GM23248 (cell line): ENCODE results near the gene MAPK10. TPM values are rescaled to one million over a fixed set of nuclear protein-coding genes. Genes with fewer than 3 reads are reported as not detected.

ENCODE experiments used
- DNase-seq: peaks from one replicate; pipeline ENCODE4 v3.0.0-alpha.2; 2015
- H2AFZ ChIP-seq: fragments of 200-600 bp; sonication (generic); 2 replicates; pipeline ENCODE4 v1.6.1; 2016; ENCODE audit warnings: antibody characterized with exemption
- H3F3A ChIP-seq: fragments of 200-600 bp; sonication (generic); 2 replicates; pipeline ENCODE4 v1.6.1; 2016; ENCODE audit warnings: mild to moderate bottlenecking, antibody characterized with exemption, mixed run types; ENCODE audit not compliant: insufficient read depth
- H3K27ac ChIP-seq: fragments of 200-600 bp; sonication (generic); 2 replicates; pipeline ENCODE4 v1.5.1; 2016; ENCODE audit warnings: mild to moderate bottlenecking
- H3K27me3 ChIP-seq: fragments of 200-600 bp; sonication (generic); replicated peaks from 2 replicates; pipeline ENCODE4 v1.6.1; 2016; ENCODE audit warnings: mild to moderate bottlenecking; ENCODE audit not compliant: insufficient read depth
- H3K36me3 ChIP-seq: fragments of 200-600 bp; sonication (generic); 2 replicates; pipeline ENCODE4 v1.6.1; 2016; ENCODE audit warnings: low read depth, mild to moderate bottlenecking
- H3K4me1 ChIP-seq: fragments of 200-600 bp; sonication (generic); 2 replicates; pipeline ENCODE4 v1.6.1; 2016; ENCODE audit warnings: mild to moderate bottlenecking; ENCODE audit not compliant: insufficient read depth
- H3K4me2 ChIP-seq: fragments of 200-600 bp; sonication (generic); one replicate; pipeline ENCODE4 v1.6.1; 2016; ENCODE audit warnings: mild to moderate bottlenecking; ENCODE audit not compliant: unreplicated experiment
- H3K4me3 ChIP-seq: fragments of 200-600 bp; sonication (generic); 2 replicates; pipeline ENCODE4 v1.5.1; 2016; ENCODE audit warnings: mild to moderate bottlenecking
- H3K79me2 ChIP-seq: fragments of 200-600 bp; sonication (generic); 2 replicates; pipeline ENCODE4 v1.6.1; 2016; ENCODE audit warnings: mild to moderate bottlenecking; ENCODE audit not compliant: insufficient read depth
- H3K9ac ChIP-seq: fragments of 200-600 bp; sonication (generic); 2 replicates; pipeline ENCODE4 v1.6.1; 2016; ENCODE audit warnings: mild to moderate bottlenecking
- H3K9me2 ChIP-seq: fragments of 200-600 bp; sonication (generic); 2 replicates; pipeline ENCODE4 v1.6.1; 2016; ENCODE audit warnings: mixed run types, mild to moderate bottlenecking, moderate library complexity; ENCODE audit not compliant: insufficient read depth
- H3K9me3 ChIP-seq: fragments of 200-600 bp; sonication (generic); one replicate; pipeline ENCODE4 v1.6.1; 2017; ENCODE audit warnings: low read depth
- H4K20me1 ChIP-seq: fragments of 200-600 bp; sonication (generic); 2 replicates; pipeline ENCODE4 v1.6.0; 2016; ENCODE audit not compliant: insufficient read depth
- EZH2 ChIP-seq: fragments of 200-600 bp; sonication (generic); IDR thresholded peaks from 2 replicates; pipeline ENCODE4 v1.6.1; 2018; ENCODE audit warnings: antibody characterized with exemption, mild to moderate bottlenecking; ENCODE audit not compliant: insufficient read depth, poor library complexity, severe bottlenecking
- EZH2phosphoT487 ChIP-seq: fragments of 200-600 bp; sonication (generic); IDR thresholded peaks from 2 replicates; pipeline ENCODE4 v1.6.1; 2018; ENCODE audit warnings: antibody characterized with exemption, moderate library complexity, mild to moderate bottlenecking, low read depth; ENCODE audit not compliant: insufficient read depth
- WGBS, 2 experiments: methylation state at CpG; one replicate each; pipeline ENCODE4 v1.1.6; 2015 to 2017; ENCODE audit warnings: low lambda C conversion rate in 2 of 2, low coverage in 1 of 2; ENCODE audit errors: missing lambda C conversion rate in 2 of 2; 5-methylcytosine and 5-hydroxymethylcytosine counted together
- in situ Hi-C: fragments of 300-500 bp; cut with MboI; formaldehyde crosslinking; loops from 2 replicates; pipeline ENCODE4 v1.15.0; 2020
- polyA plus RNA-seq: library from polyadenylated mRNA; unstranded; fragments of >200 nt; fragmentation: Nextera tagmentation; extraction: Ambion mirVana; gene quantifications from 2 replicates; pipeline ENCODE4 v1.2.1, GENCODE V29; 2016
- total RNA-seq: library from RNA; depleted of rRNA; stranded (reverse); fragments of >200 nt; shearing (Covaris generic); gene quantifications from 2 replicates; pipeline ENCODE4 v1.2.3, GENCODE V29; 2014

Gene MAPK10
- total and polyA plus RNA-seq, 2 experiments from 2014 or later = 0.73 to 1.3 TPM

DNA sequence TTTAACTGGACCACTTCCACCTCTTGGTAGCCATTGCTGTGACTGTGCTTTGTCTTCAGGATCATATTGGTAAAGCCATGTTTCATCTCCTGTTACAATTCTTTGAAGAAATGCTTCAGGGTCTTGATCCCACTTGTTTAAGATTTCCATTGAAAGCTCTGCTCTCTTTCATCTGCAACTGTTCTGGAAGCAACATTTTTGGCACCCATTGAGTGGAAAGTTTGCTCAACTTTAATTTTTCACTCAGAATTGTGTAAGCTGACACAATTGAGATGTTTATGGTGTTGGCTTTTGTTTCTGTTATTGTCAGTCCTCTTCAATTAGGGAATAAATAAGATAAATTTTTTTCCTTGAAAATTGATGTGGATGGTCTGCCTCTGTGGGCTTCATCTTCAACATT lies 237.4 kb downstream of the MAPK10 start:
- no peak overlapping the region for H3K27ac ChIP-seq
- H3F3A ChIP-seq = peaks cover 12% of the 10 kb centered on the region
- TF ChIP-seq EZH2 = no peak
- no peak for TF ChIP-seq EZH2phosphoT487
- DNase-seq = no peak
- 0 out of 2 replicates have a peak, but pooled peaks cover 3% of the 10 kb centered on the region for H3K9me2 ChIP-seq
- H3K4me1 ChIP-seq = peaks cover 14% of the 10 kb centered on the region
- H3K36me3 ChIP-seq = no peaks in the 10 kb centered on the region
- no peaks in the 10 kb centered on the region for H3K27me3 ChIP-seq
- H3K79me2 ChIP-seq = no peaks in the 10 kb centered on the region
- no peaks in the 10 kb centered on the region for H4K20me1 ChIP-seq
- no peaks in the 10 kb centered on the region for H3K9me3 ChIP-seq
- H3K9ac ChIP-seq = no peak overlapping the region
- no peak overlapping the region for H3K4me3 ChIP-seq
- no peak overlapping the region for H2AFZ ChIP-seq
- H3K4me2 ChIP-seq = no peak overlapping the region
- in situ Hi-C loops = no loop called here

DNA sequence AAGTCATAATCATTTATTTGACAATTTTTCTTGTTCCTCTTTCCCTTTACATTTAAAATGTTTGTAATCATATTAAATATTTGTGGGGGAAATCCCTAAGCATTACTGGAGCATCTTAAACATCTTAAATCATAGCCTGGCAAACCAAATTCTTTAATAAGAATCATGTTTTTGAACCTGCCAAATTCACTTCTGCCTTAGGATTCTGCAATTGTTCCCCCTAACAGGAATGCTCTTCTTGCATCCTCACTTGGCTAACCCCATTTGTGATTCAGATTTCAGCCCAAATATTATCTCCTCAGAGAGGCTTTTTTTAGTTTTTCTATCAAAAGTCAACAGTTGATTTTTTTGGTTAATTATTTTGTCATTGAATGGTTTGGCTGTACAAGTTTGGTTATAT lies 241.1 kb downstream of the MAPK10 start:
- peak overlapping the region; percentile 70 for H3K4me2 ChIP-seq
- H3K9me3 ChIP-seq = no peaks in the 10 kb centered on the region
- H3K9me2 ChIP-seq = 0 out of 2 replicates have a peak, but pooled peaks cover 3% of the 10 kb centered on the region
- peak overlapping the region; percentile 86 for H3K27ac ChIP-seq
- H3K36me3 ChIP-seq = no peaks in the 10 kb centered on the region
- TF ChIP-seq EZH2phosphoT487 = no peak
- no peak for TF ChIP-seq EZH2
- H3K4me3 ChIP-seq = no peak overlapping the region
- no peaks in the 10 kb centered on the region for H3K79me2 ChIP-seq
- no peaks in the 10 kb centered on the region for H3K27me3 ChIP-seq
- peaks cover 34% of the 10 kb centered on the region for H3K4me1 ChIP-seq
- H4K20me1 ChIP-seq = no peaks in the 10 kb centered on the region
- H2AFZ ChIP-seq = no peak overlapping the region
- peaks cover 24% of the 10 kb centered on the region for H3F3A ChIP-seq
- H3K9ac ChIP-seq = peak overlapping the region; percentile 49; the same call in 1 of the 2 replicates
- in situ Hi-C loops = no loop called here
- peak; percentile 28 for DNase-seq

DNA sequence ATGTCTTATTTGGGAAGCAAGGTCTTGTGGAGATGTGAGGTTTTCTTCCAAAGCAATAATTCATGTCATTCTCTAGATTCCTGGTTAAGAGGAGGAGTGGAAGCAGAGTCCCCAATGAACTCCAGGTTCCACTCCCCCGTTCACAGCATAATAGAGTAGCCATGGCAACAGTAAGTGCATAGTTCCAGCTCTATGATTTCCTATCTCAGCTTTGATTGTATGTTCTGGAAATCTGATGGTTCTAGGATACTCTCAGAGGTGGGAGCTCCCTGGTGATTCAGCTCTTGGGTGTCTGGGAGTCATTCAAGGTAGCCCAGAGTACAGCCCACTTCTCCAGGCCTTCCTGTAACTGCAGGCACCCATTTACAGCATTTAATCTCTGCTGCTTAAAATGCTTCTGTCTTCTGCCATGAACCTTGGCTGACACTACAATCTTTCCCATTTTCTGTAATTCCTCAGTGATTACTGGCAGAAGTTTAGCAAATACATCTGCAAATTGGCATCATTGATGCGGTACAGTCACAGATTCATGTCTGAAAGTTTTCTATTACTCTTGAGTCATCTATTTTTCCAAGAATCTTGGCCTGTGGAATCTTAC lies 242.0 kb downstream of the MAPK10 start:
- WGBS, 2 experiments = 2 to 3% methylated on average over 2 of the region's 2 CpGs
- in situ Hi-C loops = no loop called here
- no peaks in the 10 kb centered on the region for H3K27me3 ChIP-seq
- no peak overlapping the region for H2AFZ ChIP-seq
- H3K79me2 ChIP-seq = no peaks in the 10 kb centered on the region
- no peaks in the 10 kb centered on the region for H3K36me3 ChIP-seq
- no peaks in the 10 kb centered on the region for H4K20me1 ChIP-seq
- H3K9me3 ChIP-seq = no peaks in the 10 kb centered on the region
- H3K9me2 ChIP-seq = no peaks in the 10 kb centered on the region
- peak; percentile 94 for DNase-seq
- H3K4me1 ChIP-seq = peaks cover 34% of the 10 kb centered on the region
- TF ChIP-seq EZH2phosphoT487 (no peak), EZH2 (no peak)
- peaks cover 24% of the 10 kb centered on the region for H3F3A ChIP-seq
- peak overlapping the region; percentile 86 for H3K27ac ChIP-seq
- H3K4me3 ChIP-seq = peak overlapping the region; percentile 27; the same call in 1 of the 2 replicates
- H3K9ac ChIP-seq = peak overlapping the region; percentile 51
- H3K4me2 ChIP-seq = peak overlapping the region; percentile 70

GRCh38 chr4:86114563-86114962 lies 245.3 kb downstream of the MAPK10 start:
- Histone ChIP-seq H3K36me3 (no peaks in the 10 kb centered on the region), H3K9me2 (no peaks in the 10 kb centered on the region), H3K4me3 (no peak overlapping the region), H3K9me3 (no peaks in the 10 kb centered on the region), H3K79me2 (no peaks in the 10 kb centered on the region), H3K9ac (no peak overlapping the region), H3K4me2 (no peak overlapping the region), H3F3A (peaks cover 24% of the 10 kb centered on the region), H2AFZ (no peak overlapping the region), H4K20me1 (no peaks in the 10 kb centered on the region), H3K4me1 (peaks cover 34% of the 10 kb centered on the region), H3K27ac (no peak overlapping the region), H3K27me3 (no peaks in the 10 kb centered on the region)
- DNase-seq = no peak
- in situ Hi-C loops = no loop called here
- WGBS, 2 experiments = 84 to 88% methylated on average over 2 of the region's 2 CpGs
- no peak for TF ChIP-seq EZH2
- TF ChIP-seq EZH2phosphoT487 = no peak

GRCh38 chr4:86108834-86109233 lies 251.0 kb downstream of the MAPK10 start:
- no peaks in the 10 kb centered on the region for H3K79me2 ChIP-seq
- H3K4me2 ChIP-seq = no peak overlapping the region
- TF ChIP-seq EZH2phosphoT487 = no peak
- 75 to 78% methylated on average over 2 of the region's 2 CpGs for WGBS, 2 experiments
- no peaks in the 10 kb centered on the region for H3K27me3 ChIP-seq
- H3K4me1 ChIP-seq = peaks cover 23% of the 10 kb centered on the region
- no peaks in the 10 kb centered on the region for H3K9me3 ChIP-seq
- no peak overlapping the region for H3K9ac ChIP-seq
- H3K4me3 ChIP-seq = no peak overlapping the region
- H3K36me3 ChIP-seq = no peaks in the 10 kb centered on the region
- peaks cover 7% of the 10 kb centered on the region; the same call in 1 of the 2 replicates for H3F3A ChIP-seq
- no peak overlapping the region for H2AFZ ChIP-seq
- in situ Hi-C loops = no loop called here
- no peak for DNase-seq
- H3K27ac ChIP-seq = no peak overlapping the region
- H3K9me2 ChIP-seq = no peaks in the 10 kb centered on the region
- no peaks in the 10 kb centered on the region for H4K20me1 ChIP-seq
